RWPE2 (cell line): Measurements from ENCODE around the gene PDE4A.
A peak's percentile ranks its signal among the peaks of the same experiment; 100 is the strongest.

ENCODE experiments used
- ATAC-seq: fragments of 200-7000 bp; cut with Tn5 transposase; 3 replicates; pipeline ENCODE4 v1.9.1; 2021; ENCODE audit warnings: low read depth
- DNase-seq: peaks from one replicate; pipeline ENCODE4 v3.0.0-alpha.2; 2020; ENCODE audit warnings: low spot score
- H3K27ac ChIP-seq: fragments of 450-650 bp; 2 replicates; pipeline ENCODE4 v1.5.1; 2017; ENCODE audit warnings: mild to moderate bottlenecking; ENCODE audit not compliant: poor library complexity, severe bottlenecking
- H3K27me3 ChIP-seq: fragments of 250-450 bp; sonication (Bioruptor Pico); 2 replicates; pipeline ENCODE4 v1.5.1; 2021; ENCODE audit warnings: mild to moderate bottlenecking, moderate library complexity; ENCODE audit not compliant: insufficient read depth, poor library complexity, severe bottlenecking
- H3K36me3 ChIP-seq: fragments of 250-450 bp; sonication (Bioruptor Pico); 2 replicates; pipeline ENCODE4 v1.5.1; 2020; ENCODE audit warnings: low read depth, mild to moderate bottlenecking, moderate library complexity
- H3K4me1 ChIP-seq: fragments of 250-450 bp; sonication (Bioruptor Pico); 2 replicates; pipeline ENCODE4 v1.5.1; 2021; ENCODE audit warnings: mild to moderate bottlenecking, moderate library complexity; ENCODE audit not compliant: insufficient read depth, poor library complexity, severe bottlenecking
- H3K4me3 ChIP-seq: fragments of 250-450 bp; sonication (Bioruptor Pico); 2 replicates; pipeline ENCODE4 v1.5.1; 2021; ENCODE audit warnings: mild to moderate bottlenecking, moderate library complexity; ENCODE audit not compliant: severe bottlenecking
- H3K9me3 ChIP-seq: fragments of 250-450 bp; sonication (Bioruptor Pico); 2 replicates; pipeline ENCODE4 v1.5.1; 2021; ENCODE audit warnings: mild to moderate bottlenecking, moderate library complexity; ENCODE audit not compliant: severe bottlenecking
- TF ChIP-seq, protein P1 (sequence below): fragments of 450-650 bp; IDR thresholded peaks from one replicate; pipeline ENCODE4 v1.5.1; 2017; ENCODE audit warnings: mild to moderate bottlenecking, moderate library complexity; ENCODE audit not compliant: poor library complexity, severe bottlenecking

Gene PDE4A

DNA sequence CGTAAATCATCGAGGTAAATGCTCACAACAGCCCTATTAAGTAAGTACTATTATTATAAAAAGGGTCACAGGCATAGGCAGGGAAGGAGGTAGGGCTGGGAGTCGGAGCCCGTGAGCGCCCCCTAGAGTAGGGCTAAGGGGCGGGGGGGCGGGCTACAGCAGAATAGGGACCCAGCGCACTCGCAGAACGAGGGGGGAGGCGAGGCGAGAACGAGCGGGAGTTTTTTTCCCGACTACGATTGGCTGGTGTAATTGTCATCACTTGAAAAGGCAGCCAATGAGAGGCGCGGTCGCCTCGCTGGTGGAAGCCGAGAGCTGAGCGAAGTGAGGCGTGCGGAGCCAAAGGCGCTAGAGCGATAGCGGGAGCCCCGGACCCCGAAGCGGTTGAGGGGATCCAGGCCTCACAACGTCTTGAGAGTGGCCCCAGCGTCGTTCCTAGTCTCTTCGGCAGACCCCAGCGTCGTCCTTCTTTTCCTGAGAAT, 58.6 kb downstream of the PDE4A start:
- H3K4me3 ChIP-seq, result peak overlapping the region; percentile 8
- peak; percentile 89 for ATAC-seq
- no peaks in the 10 kb centered on the region for H3K9me3 ChIP-seq
- no peaks in the 10 kb centered on the region for H3K36me3 ChIP-seq
- TF ChIP-seq, protein P1, sequence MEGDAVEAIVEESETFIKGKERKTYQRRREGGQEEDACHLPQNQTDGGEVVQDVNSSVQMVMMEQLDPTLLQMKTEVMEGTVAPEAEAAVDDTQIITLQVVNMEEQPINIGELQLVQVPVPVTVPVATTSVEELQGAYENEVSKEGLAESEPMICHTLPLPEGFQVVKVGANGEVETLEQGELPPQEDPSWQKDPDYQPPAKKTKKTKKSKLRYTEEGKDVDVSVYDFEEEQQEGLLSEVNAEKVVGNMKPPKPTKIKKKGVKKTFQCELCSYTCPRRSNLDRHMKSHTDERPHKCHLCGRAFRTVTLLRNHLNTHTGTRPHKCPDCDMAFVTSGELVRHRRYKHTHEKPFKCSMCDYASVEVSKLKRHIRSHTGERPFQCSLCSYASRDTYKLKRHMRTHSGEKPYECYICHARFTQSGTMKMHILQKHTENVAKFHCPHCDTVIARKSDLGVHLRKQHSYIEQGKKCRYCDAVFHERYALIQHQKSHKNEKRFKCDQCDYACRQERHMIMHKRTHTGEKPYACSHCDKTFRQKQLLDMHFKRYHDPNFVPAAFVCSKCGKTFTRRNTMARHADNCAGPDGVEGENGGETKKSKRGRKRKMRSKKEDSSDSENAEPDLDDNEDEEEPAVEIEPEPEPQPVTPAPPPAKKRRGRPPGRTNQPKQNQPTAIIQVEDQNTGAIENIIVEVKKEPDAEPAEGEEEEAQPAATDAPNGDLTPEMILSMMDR, result peak; percentile 77
- no peaks in the 10 kb centered on the region for H3K27me3 ChIP-seq
- DNase-seq, result peak; percentile 85
- no peak overlapping the region for H3K27ac ChIP-seq
- H3K4me1 ChIP-seq, result no peaks in the 10 kb centered on the region

DNA sequence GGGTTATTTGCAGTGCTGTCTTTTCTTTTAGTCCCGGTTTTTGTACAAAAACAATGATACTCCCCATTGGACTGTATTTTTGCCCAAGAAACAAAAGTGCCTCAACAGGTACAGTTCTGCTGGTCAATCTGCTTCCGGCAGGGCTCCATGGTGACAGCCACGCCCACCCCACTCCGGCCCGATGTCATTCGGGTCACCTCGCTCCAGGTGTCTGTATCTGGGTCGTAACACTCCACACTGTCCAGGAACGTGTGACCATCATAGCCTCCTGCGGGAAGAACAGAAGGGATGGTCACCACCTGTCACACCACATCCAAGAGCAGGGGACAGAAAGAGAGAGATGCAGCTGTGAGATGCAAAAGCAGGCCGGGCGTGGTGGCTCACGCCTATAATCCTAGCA, 66.2 kb downstream of the PDE4A start:
- no peak for ATAC-seq
- no peak for DNase-seq
- Histone ChIP-seq H3K27me3 (no peaks in the 10 kb centered on the region), H3K4me1 (no peaks in the 10 kb centered on the region), H3K36me3 (peaks cover 47% of the 10 kb centered on the region), H3K4me3 (no peak overlapping the region), H3K27ac (no peak overlapping the region), H3K9me3 (no peaks in the 10 kb centered on the region)
- TF ChIP-seq, protein P1, result no peak

DNA sequence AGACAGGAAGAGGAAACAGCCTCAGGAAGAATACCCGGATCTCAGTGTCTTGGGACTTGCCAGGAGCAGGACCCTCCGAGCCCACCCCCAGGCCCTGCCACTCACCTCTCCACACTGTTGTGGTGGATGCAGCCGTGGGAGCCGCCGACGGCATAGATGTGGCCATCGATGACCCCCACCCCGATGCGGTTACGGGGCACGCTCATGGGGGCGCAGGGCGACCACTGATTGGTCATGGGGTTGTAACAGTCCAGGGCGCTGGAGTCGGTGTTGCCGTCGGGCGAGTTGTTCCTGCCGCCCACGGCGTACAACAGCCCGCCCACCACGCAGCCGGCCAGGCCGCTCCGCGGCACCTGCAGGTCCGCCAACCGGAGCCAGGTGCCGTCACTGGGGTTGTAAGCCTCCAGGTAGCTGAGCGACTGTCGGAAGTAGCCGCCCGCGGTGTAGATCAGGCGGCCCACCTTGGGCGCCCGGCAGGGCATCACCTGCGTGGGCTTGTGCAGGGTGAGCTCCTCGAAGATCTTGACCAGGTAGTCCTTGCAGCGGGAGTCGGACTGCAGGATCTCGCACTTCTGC, 71.2 kb downstream of the PDE4A start:
- TF ChIP-seq, protein P1, result no peak
- H3K4me3 ChIP-seq, result no peak overlapping the region
- no peaks in the 10 kb centered on the region for H3K9me3 ChIP-seq
- H3K4me1 ChIP-seq, result no peaks in the 10 kb centered on the region
- DNase-seq (no peak), ATAC-seq (no peak)
- H3K27me3 ChIP-seq, result no peaks in the 10 kb centered on the region
- H3K36me3 ChIP-seq, result peaks cover 65% of the 10 kb centered on the region
- no peak overlapping the region for H3K27ac ChIP-seq

DNA sequence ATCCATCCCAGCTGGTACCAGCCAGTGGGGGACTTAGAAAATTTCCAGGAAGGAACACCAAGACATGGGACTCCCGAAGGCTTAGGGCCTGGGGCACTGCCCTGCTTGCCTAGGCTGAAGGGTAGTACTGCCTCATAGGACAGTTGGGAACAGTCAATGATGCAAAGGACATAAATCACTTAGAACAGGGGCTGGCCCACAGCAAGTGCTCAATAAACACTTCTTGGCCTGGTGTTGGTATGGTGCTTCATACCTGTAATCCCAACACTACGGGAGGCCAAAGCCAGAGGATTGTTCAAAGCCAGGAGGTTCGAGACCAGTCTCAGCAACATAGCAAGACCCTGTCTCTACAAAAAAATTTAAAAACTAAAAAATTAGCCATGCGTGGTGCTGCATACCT, 77.0 kb downstream of the PDE4A start:
- ATAC-seq (no peak), DNase-seq (no peak)
- Histone ChIP-seq H3K27ac (no peak overlapping the region), H3K36me3 (peaks cover 49% of the 10 kb centered on the region), H3K27me3 (no peaks in the 10 kb centered on the region), H3K9me3 (no peaks in the 10 kb centered on the region), H3K4me1 (peaks cover 5% of the 10 kb centered on the region), H3K4me3 (no peak overlapping the region)
- TF ChIP-seq, protein P1, result no peak

DNA sequence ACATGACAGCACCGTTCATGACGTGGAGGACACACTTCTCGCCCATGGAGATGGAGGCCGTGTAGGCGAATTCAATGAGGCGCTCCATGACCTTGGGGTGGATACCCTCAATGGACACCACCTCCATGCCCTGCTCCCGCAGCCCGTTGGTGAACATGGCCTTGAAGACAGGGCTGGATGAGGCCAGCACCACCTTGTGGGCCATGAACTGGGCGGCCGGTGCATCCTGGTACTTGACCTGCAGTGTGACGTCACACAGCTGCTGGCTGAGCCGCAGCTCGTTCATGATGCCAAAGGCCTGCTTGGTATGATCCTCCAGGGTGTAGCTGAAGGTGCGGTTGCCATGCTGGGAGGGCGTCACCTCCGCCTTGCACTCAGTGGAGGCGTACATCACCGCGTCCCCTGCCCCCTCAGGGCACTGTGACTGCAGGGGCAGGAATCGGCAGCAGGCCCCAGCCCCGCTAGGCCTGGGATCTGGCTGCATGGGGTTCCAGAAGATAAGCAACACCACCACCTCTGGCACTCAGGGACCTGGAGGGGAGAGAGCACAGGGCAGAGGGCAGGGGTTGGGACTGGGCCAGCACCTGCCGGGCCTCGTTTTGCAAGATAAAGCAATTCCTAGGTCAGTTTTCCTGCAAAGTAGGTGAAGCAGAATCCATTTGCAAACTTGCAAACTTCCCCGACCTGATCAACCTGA, 79.4 kb downstream of the PDE4A start:
- H3K27ac ChIP-seq, result no peak overlapping the region
- H3K9me3 ChIP-seq, result no peaks in the 10 kb centered on the region
- peaks cover 43% of the 10 kb centered on the region for H3K36me3 ChIP-seq
- no peak for ATAC-seq
- H3K4me1 ChIP-seq, result peaks cover 5% of the 10 kb centered on the region
- TF ChIP-seq, protein P1, result no peak
- no peaks in the 10 kb centered on the region for H3K27me3 ChIP-seq
- DNase-seq, result no peak
- H3K4me3 ChIP-seq, result no peak overlapping the region
